Activated naive CD4-positive, alpha-beta T cell treated with Interleukin-2 at 50 U/mL for 16 hours (primary cell): ENCODE data around the gene CNGB1.
"Not testable (repeated sequence)": the region's sequence is repeated elsewhere in the genome, so short reads cannot be mapped to it uniquely, and the experiment has no call there.

Source experiments
- DNase-seq: peaks from one replicate; pipeline ENCODE4 v3.0.0-alpha.2; 2020

CNGB1 gene

GRCh38 chr16:57883480-57883879 lies 87.4 kb downstream of the CNGB1 start:
- DNase-seq = no peak

- no peak for DNase-seq
Observed at GRCh38 chr16:57882792-57883191, 88.1 kb downstream of the CNGB1 start.

- no peak for DNase-seq
Observed at GRCh38 chr16:57882206-57882605, 88.7 kb downstream of the CNGB1 start.

- DNase-seq = no peak
Observed at GRCh38 chr16:57878586-57878985, 92.3 kb downstream of the CNGB1 start.

- DNase-seq = no peak
Observed at GRCh38 chr16:57876210-57876609, 94.7 kb downstream of the CNGB1 start.

GRCh38 chr16:57875347-57875746 lies 95.6 kb downstream of the CNGB1 start:
- DNase-seq = no peak

- no peak for DNase-seq
Observed at GRCh38 chr16:57873218-57873617, 97.7 kb downstream of the CNGB1 start.

- not testable (repeated sequence) for DNase-seq
Observed at GRCh38 chr16:57872764-57873163, 98.2 kb downstream of the CNGB1 start.

GRCh38 chr16:57871456-57871855 lies 99.5 kb downstream of the CNGB1 start:
- DNase-seq = no peak

- DNase-seq = no peak
Observed at GRCh38 chr16:57870753-57871454, 100.0 kb downstream of the CNGB1 start.

- DNase-seq = no peak
Observed at GRCh38 chr16:57868913-57869520, 101.9 kb downstream of the CNGB1 start.

- DNase-seq = no peak
Observed at GRCh38 chr16:57867000-57867561, 103.8 kb downstream of the CNGB1 start.

GRCh38 chr16:57866529-57866918 lies 104.4 kb downstream of the CNGB1 start:
- no peak for DNase-seq

- DNase-seq = no peak
Observed at GRCh38 chr16:57865746-57866528, 105.0 kb downstream of the CNGB1 start.

GRCh38 chr16:57863434-57864160 lies 107.3 kb downstream of the CNGB1 start:
- DNase-seq = no peak

GRCh38 chr16:57862698-57863433 lies 108.1 kb downstream of the CNGB1 start:
- no peak for DNase-seq

GRCh38 chr16:57859331-57859730 lies 111.6 kb downstream of the CNGB1 start:
- DNase-seq = peak; percentile 7

- no peak for DNase-seq
Observed at GRCh38 chr16:57858635-57859034, 112.3 kb downstream of the CNGB1 start.

GRCh38 chr16:57857991-57858390 lies 112.9 kb downstream of the CNGB1 start:
- DNase-seq = not testable (repeated sequence)

- no peak for DNase-seq
Observed at GRCh38 chr16:57855188-57855587, 115.7 kb downstream of the CNGB1 start.

GRCh38 chr16:57852189-57852588 lies 118.7 kb downstream of the CNGB1 start:
- no peak for DNase-seq

GRCh38 chr16:57848181-57848580 lies 122.7 kb downstream of the CNGB1 start:
- no peak for DNase-seq
